Measurements from ENCODE around the gene ANO6. TPM values are rescaled to one million over a fixed set of nuclear protein-coding genes. Genes with fewer than 3 reads are reported as not detected.
A peak's percentile ranks its signal among the peaks of the same experiment; 100 is the strongest.
"Not testable (repeated sequence)": the region's sequence is repeated elsewhere in the genome, so short reads cannot be mapped to it uniquely, and the experiment has no call there.

Gene ANO6
- total RNA-seq, 1 donor from 2014 or later, result 66.5 TPM

GRCh38 chr12:45351921-45352670, 136.2 kb downstream of the ANO6 start:
- DNase-seq, result no peak

- DNase-seq, result no peak
These were observed 138.0 kb downstream of the ANO6 start for GRCh38 chr12:45353944-45354343.

GRCh38 chr12:45354399-45354798, 138.5 kb downstream of the ANO6 start:
- DNase-seq, result no peak

- no peak for DNase-seq
These were observed 139.8 kb downstream of the ANO6 start for GRCh38 chr12:45355730-45356129.

GRCh38 chr12:45356822-45357538, 141.1 kb downstream of the ANO6 start:
- no peak for DNase-seq

GRCh38 chr12:45357539-45358417, 141.9 kb downstream of the ANO6 start:
- no peak for DNase-seq

- DNase-seq, result no peak
These were observed 146.4 kb downstream of the ANO6 start for GRCh38 chr12:45362291-45362690.

- no peak for DNase-seq
These were observed 148.0 kb downstream of the ANO6 start for GRCh38 chr12:45363903-45364302.

- peak; percentile 64 for DNase-seq
These were observed 153.1 kb downstream of the ANO6 start for GRCh38 chr12:45368841-45369489.

- no peak for DNase-seq
These were observed 161.9 kb downstream of the ANO6 start for GRCh38 chr12:45377815-45378214.

GRCh38 chr12:45379261-45379660, 163.4 kb downstream of the ANO6 start:
- DNase-seq, result peak; percentile 82

GRCh38 chr12:45381351-45381750, 165.5 kb downstream of the ANO6 start:
- DNase-seq, result no peak

- peak; percentile 72 for DNase-seq
These were observed 172.7 kb downstream of the ANO6 start for GRCh38 chr12:45388545-45388944.

- DNase-seq, result no peak
These were observed 173.5 kb downstream of the ANO6 start for GRCh38 chr12:45389426-45389825.

GRCh38 chr12:45397499-45397898, 181.6 kb downstream of the ANO6 start:
- not testable (repeated sequence) for DNase-seq

- DNase-seq, result no peak
These were observed 182.7 kb downstream of the ANO6 start for GRCh38 chr12:45398552-45398951.

GRCh38 chr12:45400991-45401390, 185.1 kb downstream of the ANO6 start:
- DNase-seq, result no peak

GRCh38 chr12:45402288-45402687, 186.4 kb downstream of the ANO6 start:
- DNase-seq, result no peak

- no peak for DNase-seq
These were observed 191.3 kb downstream of the ANO6 start for GRCh38 chr12:45406988-45407850.

- no peak for DNase-seq
These were observed 192.3 kb downstream of the ANO6 start for GRCh38 chr12:45407981-45408728.

- no peak for DNase-seq
These were observed 192.8 kb downstream of the ANO6 start for GRCh38 chr12:45408729-45409114.
